Small intestine (tissue), 16 donors: Measurements from ENCODE around the gene SEC14L1. TPM values are rescaled to one million over a fixed set of nuclear protein-coding genes. Genes with fewer than 3 reads are reported as not detected.
A peak's percentile ranks its signal among the peaks of the same experiment; 100 is the strongest.

ENCODE experiments used
- DNase-seq, 2 donors: peaks; one replicate each; pipeline versions ENCODE4 v3.0.0 to v3.0.0-alpha.2; 2013
- FAIRE-seq: peaks from 2 replicates; lab custom pipeline; 2012; peaks lifted over from hg19 to GRCh38; lab: Jason Lieb, UNC
- H3K27ac ChIP-seq, 3 donors: one replicate each; pipeline ENCODE4 v1.5.1; 2013; ENCODE audit warnings: low read length in 2 of 3, mild to moderate bottlenecking in 2 of 3, control low read depth in 1 of 3, inconsistent platforms in 1 of 3, low read depth in 1 of 3, moderate library complexity in 1 of 3
- H3K27me3 ChIP-seq, 3 donors: one replicate each; pipeline ENCODE4 v1.6.1; 2013; ENCODE audit warnings: low read length in 3 of 3, inconsistent platforms in 1 of 3; ENCODE audit not compliant: control insufficient read depth in 3 of 3, insufficient read depth in 3 of 3
- H3K36me3 ChIP-seq, 3 donors: one replicate each; pipeline ENCODE4 v1.6.1; 2013; ENCODE audit warnings: low read length in 3 of 3, inconsistent platforms in 1 of 3, low read depth in 1 of 3, mild to moderate bottlenecking in 1 of 3, moderate library complexity in 1 of 3; ENCODE audit not compliant: control insufficient read depth in 3 of 3, insufficient read depth in 2 of 3
- H3K4me1 ChIP-seq, 3 donors: one replicate each; pipeline ENCODE4 v1.6.1; 2013; ENCODE audit warnings: low read length in 2 of 3, inconsistent platforms in 1 of 3, low read depth in 1 of 3, mild to moderate bottlenecking in 1 of 3, moderate library complexity in 1 of 3; ENCODE audit not compliant: control insufficient read depth in 3 of 3, insufficient read depth in 2 of 3
- H3K4me3 ChIP-seq, 3 donors: one replicate each; pipeline ENCODE4 v1.5.1; 2013; ENCODE audit warnings: low read length in 3 of 3, control low read depth in 1 of 3, inconsistent platforms in 1 of 3, low read depth in 1 of 3, mild to moderate bottlenecking in 1 of 3, moderate library complexity in 1 of 3
- H3K9me3 ChIP-seq, 2 donors: one replicate each; pipeline ENCODE4 v1.6.1; 2013; ENCODE audit warnings: low read depth in 1 of 2, low read length in 1 of 2; ENCODE audit not compliant: control insufficient read depth in 2 of 2, insufficient read depth in 1 of 2
- WGBS, 3 donors: extraction: QIAGEN DNeasy Blood & Tissue Kit; methylation state at CpG; one replicate each; pipeline ENCODE4 v1.1.7; 2013; 5-methylcytosine and 5-hydroxymethylcytosine counted together
- long read RNA-seq, 10 donors: transcript quantifications; one replicate each; lab custom pipeline, GENCODE V29; 2026
- polyA plus RNA-seq, 4 donors: library from polyadenylated mRNA; stranded (reverse) in 3 of 4; unstranded in 1 of 4; fragments of 200-250 nt in 3 of 4; fragments of 120-200 nt in 1 of 4; gene quantifications; one replicate each; pipeline versions ENCODE4 v1.2.1 to v1.2.3, GENCODE V29; 2013
- donor health status: healthy with polysubstance abuse.
- donor health status: control.
- donor health status: control.
- donor health status: Bipolar disorder and iron deficiency.
- donor health status: healthy.

The SEC14L1 gene
- polyA plus RNA-seq, result 10 to 100 TPM; 14.5 to 27.4 (median 20.7) TPM
- long read RNA-seq, donor 1, result 0 reads
- long read RNA-seq, donor 2, result 0 reads
- long read RNA-seq, donor 3, full-length matches to known transcripts, result 4 of 4 reads
- long read RNA-seq, donor 3, partial matches to known transcripts, result 0 of 4 reads
- long read RNA-seq, donor 3, other reads (novel, unspliced or antisense), result 0 of 4 reads
- long read RNA-seq, donor 4, result 0 reads
- long read RNA-seq, donor 5, partial matches to known transcripts, result 0 of 1 reads
- long read RNA-seq, donor 5, other reads (novel, unspliced or antisense), result 0 of 1 reads
- long read RNA-seq, donor 6, full-length matches to known transcripts, result 4 of 4 reads
- long read RNA-seq, donor 6, partial matches to known transcripts, result 0 of 4 reads
- long read RNA-seq, donor 6, other reads (novel, unspliced or antisense), result 0 of 4 reads
- long read RNA-seq, donor 7, full-length matches to known transcripts, result 4 of 13 reads
- long read RNA-seq, donor 7, partial matches to known transcripts, result 9 of 13 reads
- long read RNA-seq, donor 7, other reads (novel, unspliced or antisense), result 0 of 13 reads
- long read RNA-seq, donor 8, full-length matches to known transcripts, result 3 of 3 reads
- long read RNA-seq, donor 8, partial matches to known transcripts, result 0 of 3 reads
- long read RNA-seq, donor 8, other reads (novel, unspliced or antisense), result 0 of 3 reads
- long read RNA-seq, donor 9, partial matches to known transcripts, result 0 of 1 reads
- long read RNA-seq, donor 9, other reads (novel, unspliced or antisense), result 0 of 1 reads
- long read RNA-seq, donor 10, full-length matches to known transcripts, result 3 of 10 reads
- long read RNA-seq, donor 10, partial matches to known transcripts, result 7 of 10 reads
- long read RNA-seq, donor 10, other reads (novel, unspliced or antisense), result 0 of 10 reads

DNA sequence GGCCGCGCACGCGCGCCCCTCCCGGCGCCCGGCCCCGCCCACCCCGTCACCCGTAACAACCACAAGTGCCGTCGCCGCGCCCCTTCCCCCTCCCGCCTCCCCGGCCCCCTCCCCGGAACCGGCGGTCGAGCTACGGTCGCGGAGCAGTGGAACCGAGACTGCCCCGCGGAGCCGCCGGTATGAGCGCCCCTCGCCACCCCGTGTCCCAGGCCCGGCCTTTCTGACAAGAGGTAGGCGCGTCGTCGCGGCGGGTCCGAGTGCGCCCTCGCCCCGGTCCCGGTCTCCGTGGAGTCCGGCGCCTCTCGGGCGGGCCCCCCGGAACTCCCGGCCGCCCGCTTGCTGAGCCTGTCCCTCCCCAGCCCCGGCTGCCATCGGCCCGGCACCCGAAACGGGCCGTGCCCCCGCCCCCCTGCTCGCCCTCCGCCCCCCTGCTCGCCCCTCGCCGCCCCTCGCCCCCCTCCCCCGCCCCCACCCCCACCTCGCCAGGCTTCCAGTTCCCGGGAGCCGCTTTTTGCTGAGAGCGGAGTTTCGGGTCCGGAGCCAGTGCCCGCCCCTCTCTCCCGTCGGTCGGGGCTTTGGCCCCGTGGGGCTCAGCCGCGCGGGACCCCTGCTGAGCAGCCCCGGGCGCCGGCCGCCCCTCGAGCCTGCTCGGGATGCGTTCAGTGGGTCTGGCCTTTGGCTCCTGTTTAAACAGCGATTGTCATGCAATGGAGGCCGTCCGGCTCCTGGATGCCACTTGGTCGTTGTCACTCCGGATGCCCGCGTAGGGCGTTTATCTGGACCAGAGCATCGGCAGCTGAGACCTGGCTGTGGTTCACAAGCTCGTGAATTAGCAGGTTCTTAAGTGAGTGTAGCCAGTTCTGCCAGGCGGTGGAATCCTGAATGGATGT lies at the start of gene SEC14L1:
SEC14L1 (plus strand) TSS at position 92 of the 890 bp plus-strand sequence. CDS start 2,628 bp downstream, outside the sequence.
- peak; percentile 29 to 58 for DNase-seq
- Histone ChIP-seq H3K4me3 (peak within 1 kb of the TSS; percentile 69 to 87 (median 70)), H3K27me3 (no peaks in the 10 kb centered on the region), H3K36me3 (peaks cover 0 to 14% (median 6%) of the 10 kb centered on the region in 3 donors), H3K4me1 (peaks cover 2 to 19% (median 14%) of the 10 kb centered on the region in 3 donors), H3K27ac (peak within 1 kb of the TSS; percentile 86 to 98 (median 92)), H3K9me3 (peaks cover 0 to 12% of the 10 kb centered on the region in 2 donors)
- FAIRE-seq, result no peak
- WGBS, 3 donors, result 0 to 1% (median 1%) methylated on average over 49 to 98 of the region's 99 CpGs

- 78 to 93% (median 91%) methylated on average over 7 of the region's 7 CpGs for WGBS, 3 donors
- Histone ChIP-seq H3K27ac (no peak overlapping the region), H3K9me3 (no peaks in the 10 kb centered on the region), H3K27me3 (no peaks in the 10 kb centered on the region), H3K4me1 (peaks cover 4 to 10% (median 4%) of the 10 kb centered on the region in 3 donors), H3K36me3 (peaks cover 4 to 59% (median 7%) of the 10 kb centered on the region in 3 donors), H3K4me3 (no peak overlapping the region)
- no peak for DNase-seq
- no peak for FAIRE-seq
Measured at GRCh38 chr17:77092025-77092424, 48.7 kb upstream of the SEC14L1 start.

DNA sequence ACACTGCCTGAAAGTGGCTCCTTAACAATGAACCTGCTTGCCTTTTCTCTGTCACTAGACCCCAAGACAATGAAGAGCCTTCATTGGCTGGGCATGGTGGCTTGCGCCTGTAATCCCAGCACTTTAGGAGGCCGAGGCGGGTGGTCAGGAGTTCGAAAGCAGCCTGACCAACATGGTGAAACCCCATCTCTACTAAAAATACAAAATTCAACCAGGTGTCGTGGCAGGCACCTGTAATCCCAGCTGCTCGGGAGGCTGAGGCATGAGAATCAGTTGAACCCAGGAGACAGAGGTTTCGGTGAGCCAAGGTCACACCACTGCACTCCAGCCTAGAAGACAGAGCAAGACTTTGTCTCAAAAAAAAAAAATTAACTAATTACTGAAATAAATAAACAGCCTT lies 45.3 kb upstream of the SEC14L1 start:
- no peak for FAIRE-seq
- H3K4me1 ChIP-seq, result peaks cover 0 to 4% (median 2%) of the 10 kb centered on the region in 3 donors
- H3K9me3 ChIP-seq, result no peaks in the 10 kb centered on the region
- H3K4me3 ChIP-seq, result no peak overlapping the region
- WGBS, 3 donors, result 88 to 97% (median 93%) methylated on average over 7 of the region's 7 CpGs
- peak overlapping the region in 1 of 3 donors; percentile 1 for H3K27ac ChIP-seq
- no peak for DNase-seq
- H3K27me3 ChIP-seq, result no peaks in the 10 kb centered on the region
- H3K36me3 ChIP-seq, result peaks cover 6 to 70% (median 7%) of the 10 kb centered on the region in 3 donors

- Histone ChIP-seq H3K4me1 (peaks cover 0 to 4% (median 2%) of the 10 kb centered on the region in 3 donors), H3K4me3 (no peak overlapping the region), H3K9me3 (no peaks in the 10 kb centered on the region), H3K27me3 (no peaks in the 10 kb centered on the region), H3K27ac (peak overlapping the region in 1 of 3 donors; percentile 62), H3K36me3 (peaks cover 2 to 63% (median 7%) of the 10 kb centered on the region in 3 donors)
- DNase-seq (peak in 1 of 2 donors; percentile 46), FAIRE-seq (no peak)
- 11 to 45% (median 22%) methylated on average over 12 of the region's 12 CpGs for WGBS, 3 donors
Measured at GRCh38 chr17:77096570-77097214, 44.1 kb upstream of the SEC14L1 start.

DNA sequence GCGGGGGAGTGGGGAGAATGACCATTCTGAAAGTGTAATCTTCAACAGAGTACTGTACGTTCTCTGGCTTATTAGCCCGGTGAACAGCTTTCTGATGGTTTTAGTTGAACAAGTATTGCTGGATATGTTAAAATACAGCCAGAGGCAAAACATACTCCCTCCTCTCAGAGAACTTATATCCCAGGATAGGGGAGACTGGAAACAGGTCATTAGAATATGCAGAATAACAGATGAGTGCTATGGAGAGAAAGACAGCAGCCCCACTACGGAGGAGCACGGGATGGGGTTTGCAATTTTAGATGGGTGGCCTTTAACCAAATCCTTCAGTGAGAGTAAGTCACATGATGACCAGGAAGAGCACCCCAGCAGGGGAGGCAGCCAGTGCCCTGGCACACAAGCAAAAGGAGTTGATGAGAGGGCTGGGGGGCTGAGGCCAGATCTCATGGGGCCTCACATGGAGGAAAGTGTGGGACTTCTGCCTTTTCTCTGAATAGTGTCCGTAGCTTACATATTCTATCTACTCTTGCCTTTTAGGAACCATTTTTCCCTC lies 43.1 kb upstream of the SEC14L1 start:
- DNase-seq (no peak), FAIRE-seq (no peak)
- Histone ChIP-seq H3K4me1 (peaks cover 0 to 4% (median 2%) of the 10 kb centered on the region in 3 donors), H3K27me3 (no peaks in the 10 kb centered on the region), H3K36me3 (peaks cover 2 to 58% (median 7%) of the 10 kb centered on the region in 3 donors), H3K27ac (peak overlapping the region in 1 of 3 donors; percentile 46), H3K4me3 (no peak overlapping the region), H3K9me3 (no peaks in the 10 kb centered on the region)
- 85 to 92% (median 90%) methylated on average over 6 of the region's 6 CpGs for WGBS, 3 donors

DNA sequence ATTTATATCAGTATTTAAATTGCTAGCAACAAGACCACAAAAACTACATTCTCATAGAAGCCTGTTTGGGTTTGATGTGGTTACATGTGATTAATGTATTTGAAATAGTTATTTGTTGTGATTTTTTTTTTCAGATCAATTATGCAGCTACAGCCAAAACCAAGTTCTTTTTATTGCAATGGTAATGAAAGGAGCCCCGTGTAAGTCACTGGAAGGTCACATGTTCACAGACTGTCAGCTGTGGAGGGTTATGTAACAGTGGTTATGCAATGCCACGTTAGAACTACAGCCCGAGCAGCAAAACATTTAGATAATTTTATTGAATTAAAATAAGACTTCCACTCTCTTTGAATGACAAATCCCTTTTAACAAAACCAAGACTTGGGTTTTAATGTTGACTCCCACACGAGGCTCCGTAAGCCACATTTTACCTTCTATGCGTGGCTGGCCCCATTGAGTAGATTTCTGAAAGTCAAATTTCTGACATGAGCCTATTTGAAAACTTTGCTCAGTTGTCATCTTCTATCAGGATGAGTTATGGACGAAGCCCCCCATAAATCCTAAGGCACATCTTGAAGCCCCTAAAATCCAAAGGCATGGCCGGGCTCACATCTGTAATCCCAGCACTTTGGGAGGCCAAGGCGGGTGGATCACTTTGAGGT lies 41.8 kb upstream of the SEC14L1 start:
- Histone ChIP-seq H3K4me1 (peaks cover 0 to 12% (median 2%) of the 10 kb centered on the region in 3 donors), H3K27me3 (no peaks in the 10 kb centered on the region), H3K27ac (peak overlapping the region; percentile 46 to 58 (median 57)), H3K36me3 (peaks cover 2 to 46% (median 2%) of the 10 kb centered on the region in 3 donors), H3K9me3 (no peaks in the 10 kb centered on the region), H3K4me3 (no peak overlapping the region)
- FAIRE-seq (no peak), DNase-seq (peak; percentile 66 to 85)
- 51 to 55% (median 52%) methylated on average over 9 of the region's 9 CpGs for WGBS, 3 donors

- WGBS, 3 donors, result 90 to 94% (median 92%) methylated on average over 15 of the region's 15 CpGs
- no peak overlapping the region for H3K27ac ChIP-seq
Measured at GRCh38 chr17:77099997-77100396, 40.8 kb upstream of the SEC14L1 start.

More at GRCh38 chr17:77099997-77100396, 40.8 kb upstream of the SEC14L1 start:
- Histone ChIP-seq H3K4me3 (no peak overlapping the region), H3K4me1 (peaks cover 0 to 12% (median 2%) of the 10 kb centered on the region in 3 donors), H3K27me3 (no peaks in the 10 kb centered on the region), H3K9me3 (no peaks in the 10 kb centered on the region), H3K36me3 (peaks cover 0 to 36% (median 2%) of the 10 kb centered on the region in 3 donors)
- no peak for DNase-seq
- FAIRE-seq, result no peak
